ENCODE results near the gene LIMS1.

DNA sequence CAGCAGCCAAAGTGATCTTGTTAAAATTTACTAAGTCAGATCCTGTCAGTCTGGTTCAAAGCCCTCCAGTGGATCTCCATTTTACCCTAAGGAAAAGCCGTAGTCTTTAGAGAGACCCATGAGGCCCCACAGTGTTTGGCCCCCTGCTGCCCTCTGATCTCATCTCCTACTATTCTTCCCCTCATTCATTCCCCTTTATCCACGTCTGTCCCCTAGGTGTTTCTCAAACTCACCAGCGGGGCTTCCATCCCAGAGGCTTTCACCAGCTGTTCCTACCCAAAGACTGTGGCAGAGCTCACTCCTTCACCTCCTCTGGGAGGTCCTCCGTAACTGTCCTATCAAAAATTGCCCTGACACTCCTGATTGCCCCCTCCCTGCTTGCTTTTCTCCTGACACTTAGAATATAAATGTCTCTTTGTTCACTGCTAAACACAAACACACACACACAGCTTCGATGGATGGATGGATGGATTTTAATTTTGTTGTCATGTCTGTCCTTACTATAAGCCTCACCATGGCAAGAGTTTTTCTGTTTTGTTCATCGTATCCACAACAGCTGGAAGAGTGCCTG lies 26.1 kb downstream of the LIMS1 start:
- TF ChIP-seq, protein P1, sequence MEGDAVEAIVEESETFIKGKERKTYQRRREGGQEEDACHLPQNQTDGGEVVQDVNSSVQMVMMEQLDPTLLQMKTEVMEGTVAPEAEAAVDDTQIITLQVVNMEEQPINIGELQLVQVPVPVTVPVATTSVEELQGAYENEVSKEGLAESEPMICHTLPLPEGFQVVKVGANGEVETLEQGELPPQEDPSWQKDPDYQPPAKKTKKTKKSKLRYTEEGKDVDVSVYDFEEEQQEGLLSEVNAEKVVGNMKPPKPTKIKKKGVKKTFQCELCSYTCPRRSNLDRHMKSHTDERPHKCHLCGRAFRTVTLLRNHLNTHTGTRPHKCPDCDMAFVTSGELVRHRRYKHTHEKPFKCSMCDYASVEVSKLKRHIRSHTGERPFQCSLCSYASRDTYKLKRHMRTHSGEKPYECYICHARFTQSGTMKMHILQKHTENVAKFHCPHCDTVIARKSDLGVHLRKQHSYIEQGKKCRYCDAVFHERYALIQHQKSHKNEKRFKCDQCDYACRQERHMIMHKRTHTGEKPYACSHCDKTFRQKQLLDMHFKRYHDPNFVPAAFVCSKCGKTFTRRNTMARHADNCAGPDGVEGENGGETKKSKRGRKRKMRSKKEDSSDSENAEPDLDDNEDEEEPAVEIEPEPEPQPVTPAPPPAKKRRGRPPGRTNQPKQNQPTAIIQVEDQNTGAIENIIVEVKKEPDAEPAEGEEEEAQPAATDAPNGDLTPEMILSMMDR (IDR thresholded peaks at IDR 0.05; ENCODE audit: insufficient read depth, low read length, poor library complexity, severe bottlenecking) = no peak
- TF ChIP-seq EZH2phosphoT487 (conservative IDR thresholded peaks at IDR 0.05; ENCODE audit: low read length) = no peak

Measured in SU-DHL-6 (cell line).